Vagina (tissue), 2 donors: ENCODE data around the gene HSD17B13.

Experiments
- CTCF ChIP-seq, 3 experiments: fragments of 450-650 bp in 2 of 3; fragments of 200-600 bp in 1 of 3; sonication (generic) in 1 of 3; IDR thresholded peaks; one replicate each; pipeline ENCODE4 v1.5.1; 2017 to 2019; ENCODE audit warnings: antibody characterized with exemption in 3 of 3, mild to moderate bottlenecking in 2 of 3, moderate library complexity in 2 of 3
- POLR2A ChIP-seq, 2 donors: fragments of 450-650 bp; IDR thresholded peaks; one replicate each; pipeline ENCODE4 v1.6.1; 2017; ENCODE audit warnings: antibody characterized with exemption in 2 of 2, mild to moderate bottlenecking in 2 of 2, moderate library complexity in 2 of 2
- POLR2AphosphoS5 ChIP-seq, 2 donors: sonication (generic); formaldehyde crosslinking; IDR thresholded peaks; one replicate each; pipeline ENCODE4 v1.9.0; 2017; ENCODE audit warnings: antibody characterized with exemption in 2 of 2, mild to moderate bottlenecking in 2 of 2, low read depth in 1 of 2; ENCODE audit not compliant: insufficient read depth in 1 of 2

- TF ChIP-seq CTCF (IDR thresholded peaks at IDR 0.05), result no peak
- TF ChIP-seq POLR2A (IDR thresholded peaks at IDR 0.05), result no peak
- TF ChIP-seq POLR2AphosphoS5 (IDR thresholded peaks at IDR 0.05; ENCODE audit: insufficient read depth in 1 of 2, low read depth in 1 of 2), result no peak
These were observed 47.4 kb upstream of the HSD17B13 start for GRCh38 chr4:87370068-87370467.
